Erythroblast (primary cell): ENCODE data around the gene CLCA1.

Experiments used
- GATA1 ChIP-seq: IDR thresholded peaks from 2 replicates; pipeline ENCODE4 v1.6.1; 2011; ENCODE audit warnings: low read depth, mild to moderate bottlenecking, control low read depth, low read length, moderate library complexity
- POLR2A ChIP-seq: IDR thresholded peaks from 2 replicates; pipeline ENCODE4 v1.6.1; 2011; ENCODE audit warnings: mild to moderate bottlenecking, low read length

DNA sequence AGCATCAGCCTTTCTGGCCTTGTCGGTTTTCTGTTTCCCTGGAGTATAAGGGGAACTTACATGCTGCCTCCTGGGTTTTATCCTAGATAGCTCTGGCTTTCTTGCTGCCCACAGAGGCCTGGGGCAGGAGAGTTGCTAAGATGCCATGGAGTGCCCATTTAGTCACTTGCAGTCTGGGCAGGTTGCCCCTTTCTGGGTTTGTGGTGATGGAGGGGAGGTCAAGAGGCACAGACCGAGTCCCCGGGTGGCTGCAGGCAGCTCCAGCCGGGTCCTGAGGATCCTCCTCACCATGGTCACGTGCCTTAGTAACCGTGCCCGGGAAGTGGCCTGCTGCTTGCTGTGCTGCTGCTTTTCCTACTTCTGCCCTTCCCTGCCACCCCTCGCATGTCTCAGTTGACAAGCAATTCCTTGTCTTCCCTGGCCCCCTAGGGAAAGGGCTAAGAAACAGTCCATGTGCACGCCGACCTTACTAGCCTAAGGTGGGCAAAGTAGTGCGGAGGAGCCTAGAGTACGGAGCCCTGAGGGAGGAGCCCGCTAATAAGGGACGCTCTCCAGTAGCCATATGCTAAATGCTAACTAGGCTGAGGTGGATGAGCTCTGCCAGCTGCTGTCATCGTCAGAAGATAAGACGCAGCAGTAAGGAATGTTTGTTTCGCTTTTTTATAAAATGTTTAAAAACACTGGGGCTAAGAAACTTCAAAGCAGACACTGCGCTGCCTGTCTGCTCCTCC lies 34.8 kb downstream of the CLCA1 start:
- TF ChIP-seq POLR2A, result no peak
- no peak for TF ChIP-seq GATA1
